WTC11 (cell line): Measurements from ENCODE around the gene GRIN1.

Experiments
- CREB1 ChIP-seq: sonication (generic); formaldehyde crosslinking; IDR thresholded peaks from 2 replicates; pipeline ENCODE4 v1.8.0; 2023; ENCODE audit warnings: mild to moderate bottlenecking, missing genetic modification reagents
- ELF4 ChIP-seq: sonication (generic); formaldehyde crosslinking; IDR thresholded peaks from 2 replicates; pipeline ENCODE4 v1.8.1; 2022; ENCODE audit warnings: low read depth, mild to moderate bottlenecking, moderate library complexity, missing genetic modification reagents
- NR3C1 ChIP-seq: sonication (generic); formaldehyde crosslinking; conservative IDR thresholded peaks from 2 replicates; pipeline ENCODE4 v1.8.1; 2023; ENCODE audit warnings: low read depth, mild to moderate bottlenecking, missing genetic modification reagents
- SMAD4 ChIP-seq: sonication (generic); formaldehyde crosslinking; IDR thresholded peaks from 2 replicates; pipeline ENCODE4 v1.8.0; 2022; ENCODE audit warnings: mild to moderate bottlenecking, missing genetic modification reagents
- ZNF138 ChIP-seq: sonication (generic); formaldehyde crosslinking; conservative IDR thresholded peaks from 2 replicates; pipeline ENCODE4 v1.8.1; 2022; ENCODE audit warnings: mild to moderate bottlenecking, moderate library complexity, missing genetic modification reagents
- ZNF232 ChIP-seq: sonication (generic); formaldehyde crosslinking; IDR thresholded peaks from 2 replicates; pipeline ENCODE4 v1.8.0; 2022; ENCODE audit warnings: mild to moderate bottlenecking, missing genetic modification reagents
- ZNF317 ChIP-seq: sonication (generic); formaldehyde crosslinking; IDR thresholded peaks from 2 replicates; pipeline ENCODE4 v1.8.1; 2023; ENCODE audit warnings: low read depth, mild to moderate bottlenecking, moderate library complexity, missing genetic modification reagents, borderline replicate concordance
- ZNF416 ChIP-seq: fragments of 250-450 bp; sonication (Bioruptor Pico); IDR thresholded peaks from 2 replicates; pipeline ENCODE4 v1.9.0; 2021; ENCODE audit warnings: mild to moderate bottlenecking, inconsistent platforms
- TF ChIP-seq, protein P1 (sequence below): fragments of 200-600 bp; IDR thresholded peaks from 2 replicates; pipeline ENCODE4 v1.8.0; 2022; ENCODE audit warnings: antibody characterized with exemption
- TF ChIP-seq, protein P2 (sequence below): sonication (generic); formaldehyde crosslinking; IDR thresholded peaks from 2 replicates; pipeline ENCODE4 v1.8.0; 2022; ENCODE audit warnings: mild to moderate bottlenecking, missing genetic modification reagents
- TF ChIP-seq, protein P3 (sequence below): sonication (generic); formaldehyde crosslinking; IDR thresholded peaks from 2 replicates; pipeline ENCODE4 v1.8.1; 2022; ENCODE audit warnings: low read depth, missing genetic modification reagents, borderline replicate concordance
- TF ChIP-seq, protein P4 (sequence below): sonication (generic); formaldehyde crosslinking; conservative IDR thresholded peaks from 2 replicates; pipeline ENCODE4 v1.8.1; 2023; ENCODE audit warnings: mild to moderate bottlenecking, low read depth, missing genetic modification reagents, moderate library complexity
- TF ChIP-seq, protein P5 (sequence below): sonication (generic); formaldehyde crosslinking; IDR thresholded peaks from 2 replicates; pipeline ENCODE4 v1.8.1; 2023; ENCODE audit warnings: mild to moderate bottlenecking, missing genetic modification reagents
- TF ChIP-seq, protein P6 (sequence below): sonication (generic); formaldehyde crosslinking; IDR thresholded peaks from 2 replicates; pipeline ENCODE4 v1.8.0; 2022; ENCODE audit warnings: mild to moderate bottlenecking, missing genetic modification reagents

DNA sequence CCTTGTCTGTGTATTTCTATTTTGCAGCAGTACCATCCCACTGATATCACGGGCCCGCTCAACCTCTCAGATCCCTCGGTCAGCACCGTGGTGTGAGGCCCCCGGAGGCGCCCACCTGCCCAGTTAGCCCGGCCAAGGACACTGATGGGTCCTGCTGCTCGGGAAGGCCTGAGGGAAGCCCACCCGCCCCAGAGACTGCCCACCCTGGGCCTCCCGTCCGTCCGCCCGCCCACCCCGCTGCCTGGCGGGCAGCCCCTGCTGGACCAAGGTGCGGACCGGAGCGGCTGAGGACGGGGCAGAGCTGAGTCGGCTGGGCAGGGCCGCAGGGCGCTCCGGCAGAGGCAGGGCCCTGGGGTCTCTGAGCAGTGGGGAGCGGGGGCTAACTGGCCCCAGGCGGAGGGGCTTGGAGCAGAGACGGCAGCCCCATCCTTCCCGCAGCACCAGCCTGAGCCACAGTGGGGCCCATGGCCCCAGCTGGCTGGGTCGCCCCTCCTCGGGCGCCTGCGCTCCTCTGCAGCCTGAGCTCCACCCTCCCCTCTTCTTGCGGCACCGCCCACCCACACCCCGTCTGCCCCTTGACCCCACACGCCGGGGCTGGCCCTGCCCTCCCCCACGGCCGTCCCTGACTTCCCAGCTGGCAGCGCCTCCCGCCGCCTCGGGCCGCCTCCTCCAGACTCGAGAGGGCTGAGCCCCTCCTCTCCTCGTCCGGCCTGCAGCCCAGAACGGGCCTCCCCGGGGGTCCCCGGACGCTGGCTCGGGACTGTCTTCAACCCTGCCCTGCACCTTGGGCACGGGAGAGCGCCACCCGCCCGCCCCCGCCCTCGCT is 29.0 kb downstream of the GRIN1 start:
- TF ChIP-seq, protein P1, sequence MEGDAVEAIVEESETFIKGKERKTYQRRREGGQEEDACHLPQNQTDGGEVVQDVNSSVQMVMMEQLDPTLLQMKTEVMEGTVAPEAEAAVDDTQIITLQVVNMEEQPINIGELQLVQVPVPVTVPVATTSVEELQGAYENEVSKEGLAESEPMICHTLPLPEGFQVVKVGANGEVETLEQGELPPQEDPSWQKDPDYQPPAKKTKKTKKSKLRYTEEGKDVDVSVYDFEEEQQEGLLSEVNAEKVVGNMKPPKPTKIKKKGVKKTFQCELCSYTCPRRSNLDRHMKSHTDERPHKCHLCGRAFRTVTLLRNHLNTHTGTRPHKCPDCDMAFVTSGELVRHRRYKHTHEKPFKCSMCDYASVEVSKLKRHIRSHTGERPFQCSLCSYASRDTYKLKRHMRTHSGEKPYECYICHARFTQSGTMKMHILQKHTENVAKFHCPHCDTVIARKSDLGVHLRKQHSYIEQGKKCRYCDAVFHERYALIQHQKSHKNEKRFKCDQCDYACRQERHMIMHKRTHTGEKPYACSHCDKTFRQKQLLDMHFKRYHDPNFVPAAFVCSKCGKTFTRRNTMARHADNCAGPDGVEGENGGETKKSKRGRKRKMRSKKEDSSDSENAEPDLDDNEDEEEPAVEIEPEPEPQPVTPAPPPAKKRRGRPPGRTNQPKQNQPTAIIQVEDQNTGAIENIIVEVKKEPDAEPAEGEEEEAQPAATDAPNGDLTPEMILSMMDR: no peak
- TF ChIP-seq, protein P2, sequence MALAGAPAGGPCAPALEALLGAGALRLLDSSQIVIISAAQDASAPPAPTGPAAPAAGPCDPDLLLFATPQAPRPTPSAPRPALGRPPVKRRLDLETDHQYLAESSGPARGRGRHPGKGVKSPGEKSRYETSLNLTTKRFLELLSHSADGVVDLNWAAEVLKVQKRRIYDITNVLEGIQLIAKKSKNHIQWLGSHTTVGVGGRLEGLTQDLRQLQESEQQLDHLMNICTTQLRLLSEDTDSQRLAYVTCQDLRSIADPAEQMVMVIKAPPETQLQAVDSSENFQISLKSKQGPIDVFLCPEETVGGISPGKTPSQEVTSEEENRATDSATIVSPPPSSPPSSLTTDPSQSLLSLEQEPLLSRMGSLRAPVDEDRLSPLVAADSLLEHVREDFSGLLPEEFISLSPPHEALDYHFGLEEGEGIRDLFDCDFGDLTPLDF (CRISPR knock-in tag): no peak
- TF ChIP-seq, protein P3, sequence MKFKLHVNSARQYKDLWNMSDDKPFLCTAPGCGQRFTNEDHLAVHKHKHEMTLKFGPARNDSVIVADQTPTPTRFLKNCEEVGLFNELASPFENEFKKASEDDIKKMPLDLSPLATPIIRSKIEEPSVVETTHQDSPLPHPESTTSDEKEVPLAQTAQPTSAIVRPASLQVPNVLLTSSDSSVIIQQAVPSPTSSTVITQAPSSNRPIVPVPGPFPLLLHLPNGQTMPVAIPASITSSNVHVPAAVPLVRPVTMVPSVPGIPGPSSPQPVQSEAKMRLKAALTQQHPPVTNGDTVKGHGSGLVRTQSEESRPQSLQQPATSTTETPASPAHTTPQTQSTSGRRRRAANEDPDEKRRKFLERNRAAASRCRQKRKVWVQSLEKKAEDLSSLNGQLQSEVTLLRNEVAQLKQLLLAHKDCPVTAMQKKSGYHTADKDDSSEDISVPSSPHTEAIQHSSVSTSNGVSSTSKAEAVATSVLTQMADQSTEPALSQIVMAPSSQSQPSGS (CRISPR knock-in tag): no peak
- TF ChIP-seq, protein P4, sequence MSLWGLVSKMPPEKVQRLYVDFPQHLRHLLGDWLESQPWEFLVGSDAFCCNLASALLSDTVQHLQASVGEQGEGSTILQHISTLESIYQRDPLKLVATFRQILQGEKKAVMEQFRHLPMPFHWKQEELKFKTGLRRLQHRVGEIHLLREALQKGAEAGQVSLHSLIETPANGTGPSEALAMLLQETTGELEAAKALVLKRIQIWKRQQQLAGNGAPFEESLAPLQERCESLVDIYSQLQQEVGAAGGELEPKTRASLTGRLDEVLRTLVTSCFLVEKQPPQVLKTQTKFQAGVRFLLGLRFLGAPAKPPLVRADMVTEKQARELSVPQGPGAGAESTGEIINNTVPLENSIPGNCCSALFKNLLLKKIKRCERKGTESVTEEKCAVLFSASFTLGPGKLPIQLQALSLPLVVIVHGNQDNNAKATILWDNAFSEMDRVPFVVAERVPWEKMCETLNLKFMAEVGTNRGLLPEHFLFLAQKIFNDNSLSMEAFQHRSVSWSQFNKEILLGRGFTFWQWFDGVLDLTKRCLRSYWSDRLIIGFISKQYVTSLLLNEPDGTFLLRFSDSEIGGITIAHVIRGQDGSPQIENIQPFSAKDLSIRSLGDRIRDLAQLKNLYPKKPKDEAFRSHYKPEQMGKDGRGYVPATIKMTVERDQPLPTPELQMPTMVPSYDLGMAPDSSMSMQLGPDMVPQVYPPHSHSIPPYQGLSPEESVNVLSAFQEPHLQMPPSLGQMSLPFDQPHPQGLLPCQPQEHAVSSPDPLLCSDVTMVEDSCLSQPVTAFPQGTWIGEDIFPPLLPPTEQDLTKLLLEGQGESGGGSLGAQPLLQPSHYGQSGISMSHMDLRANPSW (CRISPR knock-in tag): no peak
- TF ChIP-seq SMAD4 (no peak), ZNF416 (CRISPR knock-in tag) (no peak), NR3C1 (CRISPR knock-in tag) (no peak), ZNF232 (no peak), ZNF317 (no peak), CREB1 (CRISPR knock-in tag) (no peak), ELF4 (no peak), ZNF138 (no peak)
- TF ChIP-seq, protein P5, sequence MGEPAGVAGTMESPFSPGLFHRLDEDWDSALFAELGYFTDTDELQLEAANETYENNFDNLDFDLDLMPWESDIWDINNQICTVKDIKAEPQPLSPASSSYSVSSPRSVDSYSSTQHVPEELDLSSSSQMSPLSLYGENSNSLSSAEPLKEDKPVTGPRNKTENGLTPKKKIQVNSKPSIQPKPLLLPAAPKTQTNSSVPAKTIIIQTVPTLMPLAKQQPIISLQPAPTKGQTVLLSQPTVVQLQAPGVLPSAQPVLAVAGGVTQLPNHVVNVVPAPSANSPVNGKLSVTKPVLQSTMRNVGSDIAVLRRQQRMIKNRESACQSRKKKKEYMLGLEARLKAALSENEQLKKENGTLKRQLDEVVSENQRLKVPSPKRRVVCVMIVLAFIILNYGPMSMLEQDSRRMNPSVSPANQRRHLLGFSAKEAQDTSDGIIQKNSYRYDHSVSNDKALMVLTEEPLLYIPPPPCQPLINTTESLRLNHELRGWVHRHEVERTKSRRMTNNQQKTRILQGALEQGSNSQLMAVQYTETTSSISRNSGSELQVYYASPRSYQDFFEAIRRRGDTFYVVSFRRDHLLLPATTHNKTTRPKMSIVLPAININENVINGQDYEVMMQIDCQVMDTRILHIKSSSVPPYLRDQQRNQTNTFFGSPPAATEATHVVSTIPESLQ (CRISPR knock-in tag): no peak
- TF ChIP-seq, protein P6, sequence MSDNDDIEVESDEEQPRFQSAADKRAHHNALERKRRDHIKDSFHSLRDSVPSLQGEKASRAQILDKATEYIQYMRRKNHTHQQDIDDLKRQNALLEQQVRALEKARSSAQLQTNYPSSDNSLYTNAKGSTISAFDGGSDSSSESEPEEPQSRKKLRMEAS (CRISPR knock-in tag): no peak
